ENCODE results near the gene GRIN2D. TPM values are rescaled to one million over a fixed set of nuclear protein-coding genes. Genes with fewer than 3 reads are reported as not detected.

Gene GRIN2D
- total RNA-seq, 4 donors from 2014 or later: 0.27 to 0.47 TPM; not detected in 2

DNA sequence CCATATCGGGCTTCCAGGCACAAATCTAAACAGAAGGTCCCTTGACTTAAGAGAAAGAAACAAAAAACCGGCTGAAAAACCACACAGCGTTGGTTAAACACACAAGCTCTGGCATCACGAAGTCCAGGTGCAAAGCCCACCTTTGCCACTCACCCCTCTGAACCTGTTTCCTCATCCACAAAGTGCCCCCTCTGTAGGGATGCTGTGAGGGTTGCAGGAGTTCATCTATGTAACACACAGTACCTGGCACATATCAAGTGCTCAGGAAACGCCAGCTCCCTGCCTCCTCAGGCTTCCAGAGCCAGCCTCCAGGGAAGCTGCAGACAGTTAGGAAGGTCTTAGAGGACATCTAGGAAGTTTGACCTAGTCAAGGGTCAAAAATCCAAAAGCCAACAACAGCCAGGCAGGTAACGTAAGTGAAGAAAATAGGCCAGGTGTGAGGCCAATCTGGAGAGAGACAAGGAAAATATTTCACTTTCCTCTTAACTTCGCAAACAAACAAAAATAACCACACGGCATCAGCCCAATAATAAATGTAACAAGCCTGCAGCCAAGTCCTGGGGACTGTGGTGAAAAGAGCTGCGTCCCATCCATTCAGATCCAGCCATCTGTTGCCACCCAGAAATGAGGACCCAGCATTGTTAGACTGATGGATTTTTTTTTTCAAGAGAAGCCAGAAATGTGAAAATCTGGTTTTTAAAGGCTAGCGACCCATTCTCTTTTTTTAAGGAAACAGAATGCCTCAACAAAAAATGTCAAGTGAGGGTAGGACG lies 12.1 kb upstream of the GRIN2D start:
- H3K36me3 ChIP-seq: peaks cover 0 to 54% (median 0%) of the 10 kb centered on the region in 3 donors

DNA sequence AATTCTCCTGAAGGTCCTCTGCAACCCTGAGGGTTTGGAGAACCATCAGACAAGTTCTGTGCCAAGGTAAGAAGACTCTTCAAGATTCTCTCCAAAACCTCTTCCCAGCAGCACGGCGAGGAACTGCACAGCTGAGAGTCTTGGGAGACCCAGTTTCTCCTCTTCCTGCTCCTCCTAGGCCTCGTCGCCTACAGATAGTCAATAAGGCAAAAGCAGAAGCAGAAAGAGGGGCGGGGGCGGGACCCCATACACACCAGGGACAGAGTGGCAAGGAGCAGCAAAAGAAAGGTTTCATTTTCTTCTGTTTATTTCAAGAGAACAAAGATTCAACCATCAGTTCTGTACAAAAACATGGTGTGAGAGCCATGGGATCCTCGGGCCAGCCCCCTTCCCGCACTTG lies 11.2 kb upstream of the GRIN2D start:
- Histone ChIP-seq H3K36me3 (peaks cover 0 to 63% (median 0%) of the 10 kb centered on the region in 3 donors), H3K4me3 (no peak overlapping the region), H3K4me1 (peaks cover 0 to 9% (median 0%) of the 10 kb centered on the region in 4 donors), H3K27ac (no peak overlapping the region), H3K9me3 (no peaks in the 10 kb centered on the region), H3K27me3 (no peaks in the 10 kb centered on the region)
- DNase-seq: no peak
- no peak for TF ChIP-seq POLR2A (IDR thresholded peaks at IDR 0.05)
- TF ChIP-seq, protein P1, sequence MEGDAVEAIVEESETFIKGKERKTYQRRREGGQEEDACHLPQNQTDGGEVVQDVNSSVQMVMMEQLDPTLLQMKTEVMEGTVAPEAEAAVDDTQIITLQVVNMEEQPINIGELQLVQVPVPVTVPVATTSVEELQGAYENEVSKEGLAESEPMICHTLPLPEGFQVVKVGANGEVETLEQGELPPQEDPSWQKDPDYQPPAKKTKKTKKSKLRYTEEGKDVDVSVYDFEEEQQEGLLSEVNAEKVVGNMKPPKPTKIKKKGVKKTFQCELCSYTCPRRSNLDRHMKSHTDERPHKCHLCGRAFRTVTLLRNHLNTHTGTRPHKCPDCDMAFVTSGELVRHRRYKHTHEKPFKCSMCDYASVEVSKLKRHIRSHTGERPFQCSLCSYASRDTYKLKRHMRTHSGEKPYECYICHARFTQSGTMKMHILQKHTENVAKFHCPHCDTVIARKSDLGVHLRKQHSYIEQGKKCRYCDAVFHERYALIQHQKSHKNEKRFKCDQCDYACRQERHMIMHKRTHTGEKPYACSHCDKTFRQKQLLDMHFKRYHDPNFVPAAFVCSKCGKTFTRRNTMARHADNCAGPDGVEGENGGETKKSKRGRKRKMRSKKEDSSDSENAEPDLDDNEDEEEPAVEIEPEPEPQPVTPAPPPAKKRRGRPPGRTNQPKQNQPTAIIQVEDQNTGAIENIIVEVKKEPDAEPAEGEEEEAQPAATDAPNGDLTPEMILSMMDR (IDR thresholded peaks at IDR 0.05): no peak

More for the DNA sequence above, 12.1 kb upstream of the GRIN2D start:
- no peak overlapping the region for H3K4me3 ChIP-seq
- TF ChIP-seq, protein P1 (IDR thresholded peaks at IDR 0.05): no peak
- TF ChIP-seq POLR2A (IDR thresholded peaks at IDR 0.05): no peak
- no peaks in the 10 kb centered on the region for H3K9me3 ChIP-seq
- H3K4me1 ChIP-seq: peaks cover 0 to 9% (median 0%) of the 10 kb centered on the region in 4 donors
- no peak for DNase-seq
- no peak overlapping the region for H3K27ac ChIP-seq
- H3K27me3 ChIP-seq: no peaks in the 10 kb centered on the region

DNA sequence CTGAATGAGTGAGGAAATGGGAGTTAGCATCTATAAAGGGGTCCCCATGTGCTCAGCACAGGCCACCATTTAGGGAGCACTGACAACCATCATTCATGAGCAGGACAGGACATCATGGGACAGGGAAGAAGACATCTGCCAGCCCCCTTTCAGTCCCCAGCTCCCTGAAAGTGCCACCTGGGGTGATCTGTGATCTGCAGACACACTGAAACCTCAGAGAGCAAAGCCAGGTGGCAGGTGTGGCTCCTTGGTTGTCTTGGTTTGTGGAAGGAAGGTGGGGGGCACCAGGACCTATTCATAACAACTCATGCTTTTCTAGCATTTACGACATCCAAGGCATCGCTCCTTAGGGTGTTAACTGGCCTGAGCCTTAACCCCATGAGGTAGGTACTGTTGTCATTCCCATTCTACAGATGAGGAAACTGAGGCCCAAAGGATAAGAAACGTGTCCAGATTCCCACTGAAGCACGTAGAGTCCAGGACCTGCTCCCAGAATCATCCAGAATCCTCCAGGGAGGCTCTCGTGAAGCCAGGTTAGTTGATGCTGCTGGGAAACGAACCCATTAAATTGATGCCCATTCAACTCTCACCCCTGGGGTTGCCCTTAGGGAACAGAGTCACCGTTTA lies 7.9 kb upstream of the GRIN2D start:
- no peak overlapping the region for H3K4me3 ChIP-seq
- H3K27me3 ChIP-seq: no peaks in the 10 kb centered on the region
- H3K27ac ChIP-seq: no peak overlapping the region
- TF ChIP-seq, protein P1 (IDR thresholded peaks at IDR 0.05): no peak
- no peak for TF ChIP-seq POLR2A (IDR thresholded peaks at IDR 0.05)
- DNase-seq: no peak
- peaks cover 0 to 9% (median 0%) of the 10 kb centered on the region in 4 donors for H3K4me1 ChIP-seq
- no peaks in the 10 kb centered on the region for H3K9me3 ChIP-seq
- H3K36me3 ChIP-seq: peaks cover 0 to 87% (median 0%) of the 10 kb centered on the region in 3 donors

DNA sequence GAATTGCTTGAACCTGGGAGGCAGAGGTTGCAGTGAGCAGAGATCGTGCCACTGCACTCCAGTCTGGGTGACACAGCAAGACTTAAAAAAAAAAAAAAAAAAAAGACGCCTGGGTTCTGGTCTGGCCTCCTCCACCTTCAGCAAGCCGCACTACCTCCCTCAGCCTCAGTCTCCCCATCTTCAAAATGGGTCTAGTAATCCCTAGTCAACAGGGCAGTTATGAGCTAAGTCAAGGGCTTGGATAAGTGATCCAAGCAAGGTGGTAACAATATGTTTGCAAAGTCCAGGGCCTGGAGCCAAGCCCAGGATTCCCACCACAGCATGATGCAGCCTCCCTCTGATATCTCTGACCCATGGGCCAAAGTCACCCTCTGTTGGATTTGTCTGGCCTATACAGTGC lies 6.5 kb upstream of the GRIN2D start:
- H3K27ac ChIP-seq: no peak overlapping the region
- H3K36me3 ChIP-seq: peaks cover 0 to 77% (median 0%) of the 10 kb centered on the region in 3 donors
- H3K27me3 ChIP-seq: no peaks in the 10 kb centered on the region
- TF ChIP-seq POLR2A (IDR thresholded peaks at IDR 0.05): no peak
- TF ChIP-seq, protein P1 (IDR thresholded peaks at IDR 0.05): no peak
- H3K4me3 ChIP-seq: no peak overlapping the region
- peaks cover 0 to 12% (median 0%) of the 10 kb centered on the region in 4 donors for H3K4me1 ChIP-seq
- no peaks in the 10 kb centered on the region for H3K9me3 ChIP-seq
- no peak for DNase-seq

DNA sequence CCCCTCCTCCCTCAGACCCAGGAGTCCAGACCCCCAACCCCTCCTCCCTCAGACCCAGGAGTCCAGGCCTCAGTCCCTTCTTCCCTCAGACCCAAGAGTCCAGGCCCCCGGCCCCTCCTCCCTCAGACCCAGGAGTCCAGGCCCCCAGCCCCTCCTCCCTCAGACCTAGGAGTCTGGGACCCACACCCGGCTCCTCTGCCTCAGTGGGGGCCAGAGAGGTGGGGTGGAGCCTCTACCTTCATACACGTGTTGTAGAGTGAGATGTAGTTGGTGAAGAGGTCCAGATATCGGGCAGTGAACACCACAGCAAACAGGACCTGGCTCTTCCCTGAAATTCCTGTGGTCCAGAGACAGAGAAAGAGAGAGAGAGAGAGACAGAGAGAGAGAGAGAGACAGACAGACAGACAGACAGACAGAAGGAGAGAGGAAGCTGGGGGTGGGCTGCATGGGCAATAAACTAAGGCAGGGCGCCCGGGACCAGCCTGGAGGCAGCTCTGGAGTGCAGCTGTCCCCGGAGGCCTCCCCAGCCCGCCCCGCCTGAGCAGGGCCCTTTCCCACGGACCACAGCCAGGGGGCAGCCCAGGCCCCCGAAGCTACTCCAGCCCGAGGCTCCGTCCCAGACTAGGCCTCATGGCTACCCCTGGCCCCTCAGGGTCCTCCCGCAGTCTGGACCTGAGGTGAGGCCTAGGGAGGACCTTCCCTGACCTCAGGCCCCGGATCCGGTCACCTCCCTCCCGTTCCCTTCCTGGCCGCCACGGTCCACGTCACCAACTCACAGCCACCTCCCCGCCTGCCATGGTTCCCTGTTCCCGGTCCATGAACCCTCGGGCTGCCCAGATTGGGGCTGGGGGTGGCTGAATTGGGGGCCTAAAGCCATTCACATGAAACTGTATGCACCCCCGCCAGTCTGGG lies 3.0 kb upstream of the GRIN2D start:
- peaks cover 0 to 27% (median 10%) of the 10 kb centered on the region in 4 donors for H3K4me1 ChIP-seq
- peak in 1 of 2 donors; percentile 26 for TF ChIP-seq POLR2A (IDR thresholded peaks at IDR 0.05)
- TF ChIP-seq, protein P1 (IDR thresholded peaks at IDR 0.05): peak; percentile 53 to 75 (median 66)
- peak overlapping the region; percentile 68 to 98 (median 85) for H3K4me3 ChIP-seq

More for the DNA sequence above, 3.0 kb upstream of the GRIN2D start:
- peak; percentile 57 to 80 (median 79) for DNase-seq
- Histone ChIP-seq H3K36me3 (peaks cover 0 to 42% (median 0%) of the 10 kb centered on the region in 3 donors), H3K9me3 (no peaks in the 10 kb centered on the region), H3K27me3 (peaks cover 4 to 22% of the 10 kb centered on the region in 2 donors), H3K27ac (peak overlapping the region; percentile 75 to 94 (median 86))

Data from Peyer's patch (tissue), 4 donors.